A673 (cell line): ENCODE data around the gene TBX19. TPM values are rescaled to one million over a fixed set of nuclear protein-coding genes. Genes with fewer than 3 reads are reported as not detected.

Experiments
- BruUV-seq: library from RNA; stranded (reverse); fragments of 400-500 nt; replicated peaks from 2 replicates; lab custom pipeline; 2021; lab: Mats Ljungman, UMichigan
- CTCF ChIA-PET: fragments of 300-600 bp; sonication (Branson Sonifier 250); formaldehyde crosslinking; loops from one replicate; lab custom pipeline; 2022; ENCODE audit warnings: antibody characterized with exemption; lab: Charles Lee
- POLR2A ChIA-PET: fragments of 300-600 bp; sonication (Branson Sonifier 250); formaldehyde crosslinking; loops from one replicate; lab custom pipeline; 2022; ENCODE audit warnings: antibody characterized with exemption; ENCODE audit not compliant: low non-redundant PET; lab: Charles Lee
- DNase-seq: peaks from one replicate; pipeline ENCODE4 v3.0.0-alpha.2; 2015; ENCODE audit warnings: low spot score
- H3K27ac ChIP-seq: fragments of 200-600 bp; sonication (generic); 2 replicates; pipeline ENCODE4 v1.5.1; 2016; ENCODE audit warnings: mixed run types, low read depth, mild to moderate bottlenecking, mixed read lengths, antibody characterized with exemption, low read length; ENCODE audit not compliant: poor library complexity, severe bottlenecking
- H3K27me3 ChIP-seq: fragments of 200-600 bp; sonication (generic); replicated peaks from 2 replicates; pipeline ENCODE4 v1.6.1; 2017; ENCODE audit warnings: mixed run types, low read depth, mild to moderate bottlenecking, mixed read lengths, antibody characterized with exemption, low read length; ENCODE audit not compliant: insufficient read depth, poor library complexity
- H3K36me3 ChIP-seq: fragments of 200-600 bp; sonication (generic); 2 replicates; pipeline ENCODE4 v1.6.1; 2016; ENCODE audit warnings: mixed run types, mild to moderate bottlenecking, mixed read lengths, antibody characterized with exemption, low read length; ENCODE audit not compliant: insufficient read depth, poor library complexity, severe bottlenecking
- H3K4me1 ChIP-seq: fragments of 200-600 bp; sonication (generic); 2 replicates; pipeline ENCODE4 v1.6.1; 2017; ENCODE audit warnings: mixed run types, mild to moderate bottlenecking, mixed read lengths, antibody characterized with exemption, low read length; ENCODE audit not compliant: insufficient read depth, poor library complexity, severe bottlenecking
- H3K4me3 ChIP-seq: fragments of 200-600 bp; sonication (generic); 2 replicates; pipeline ENCODE4 v1.5.1; 2016; ENCODE audit warnings: low read depth, mixed run types, mild to moderate bottlenecking, mixed read lengths, low read length; ENCODE audit not compliant: poor library complexity, severe bottlenecking
- H3K9me3 ChIP-seq: fragments of 200-600 bp; sonication (generic); 2 replicates; pipeline ENCODE4 v1.6.1; 2016; ENCODE audit warnings: mixed run types, low read depth, mild to moderate bottlenecking, mixed read lengths, antibody characterized with exemption, low read length; ENCODE audit not compliant: poor library complexity, severe bottlenecking
- CTCF ChIP-seq: fragments of 300-800, 200-600 bp; sonication (generic); conservative IDR thresholded peaks from 2 replicates; pipeline ENCODE4 v1.5.1; 2017; ENCODE audit warnings: low read depth, mild to moderate bottlenecking, antibody characterized with exemption, low read length, moderate library complexity, mixed read lengths
- EZH2 ChIP-seq: fragments of 200-600 bp; sonication (generic); IDR thresholded peaks from 2 replicates; pipeline ENCODE4 v1.6.1; 2017; ENCODE audit warnings: borderline replicate concordance, low read depth, mild to moderate bottlenecking, mixed read lengths, antibody characterized with exemption, low read length; ENCODE audit not compliant: poor library complexity, severe bottlenecking
- intact Hi-C: fragments of 100-400 bp; cut with micrococcal nuclease; formaldehyde crosslinking; loops from one replicate; pipeline ENCODE4 v1.10.0; 2022; ENCODE audit not compliant: unreplicated experiment
- total RNA-seq: library from RNA; stranded (reverse); gene quantifications from 2 replicates; pipeline ENCODE4 v1.2.3, GENCODE V29; 2021

Gene TBX19
- total RNA-seq, 1 experiment from 2014 or later: 2.5 TPM

GRCh38 chr1:168338589-168339503 lies 58.2 kb downstream of the TBX19 start:
- Histone ChIP-seq H3K4me3 (no peak overlapping the region), H3K27me3 (no peaks in the 10 kb centered on the region), H3K4me1 (no peaks in the 10 kb centered on the region), H3K27ac (no peak overlapping the region), H3K9me3 (no peaks in the 10 kb centered on the region), H3K36me3 (no peaks in the 10 kb centered on the region)
- intact Hi-C loops: no loop called here
- POLR2A ChIA-PET: no interaction called here
- DNase-seq: no peak
- CTCF ChIA-PET: no interaction called here
- TF ChIP-seq CTCF (no peak), EZH2 (no peak)
- no TSS peak for BruUV-seq

GRCh38 chr1:168340781-168341482 lies 60.3 kb downstream of the TBX19 start:
- Histone ChIP-seq H3K9me3 (no peaks in the 10 kb centered on the region), H3K4me3 (no peak overlapping the region), H3K4me1 (no peaks in the 10 kb centered on the region), H3K36me3 (no peaks in the 10 kb centered on the region), H3K27me3 (no peaks in the 10 kb centered on the region), H3K27ac (no peak overlapping the region)
- no TSS peak for BruUV-seq
- no peak for TF ChIP-seq CTCF
- ChIA-PET POLR2A (no interaction called here), CTCF (interaction anchor here (1.1 kb wide), 1 partner anchor 8 kb away, joined by 3 read pairs; no protein-coding TSS in a partner anchor)
- intact Hi-C loops: loop anchor here (5.0 to 10.0 kb wide), 2 partner anchors 231 to 1004 kb away; no protein-coding TSS in a partner anchor
- no peak for DNase-seq

- Histone ChIP-seq H3K4me3 (no peak overlapping the region), H3K27me3 (no peaks in the 10 kb centered on the region), H3K9me3 (no peaks in the 10 kb centered on the region), H3K4me1 (no peaks in the 10 kb centered on the region), H3K27ac (no peak overlapping the region), H3K36me3 (no peaks in the 10 kb centered on the region)
- intact Hi-C loops: loop anchor here (5.0 to 10.0 kb wide), 2 partner anchors 231 to 1003 kb away; no protein-coding TSS in a partner anchor
- TF ChIP-seq CTCF: no peak
- BruUV-seq: no TSS peak
- CTCF ChIA-PET: interaction anchor here (1.1 to 1.3 kb wide), 2 partner anchors 8 to 102 kb away, joined by 3 read pairs; no protein-coding TSS in a partner anchor
- no peak for DNase-seq
- POLR2A ChIA-PET: no interaction called here
These were observed 60.9 kb downstream of the TBX19 start for GRCh38 chr1:168341483-168341975.
